Neural cell (in vitro differentiated cells): ENCODE results near the gene STAT3. TPM values are rescaled to one million over a fixed set of nuclear protein-coding genes. Genes with fewer than 3 reads are reported as not detected.

ENCODE experiments used
- H2AFZ ChIP-seq: fragments of 200-600, 300-800 bp; sonication (generic), shearing (Covaris generic); 2 replicates; pipeline ENCODE4 v1.6.0; 2014; ENCODE audit warnings: low read depth, mild to moderate bottlenecking, antibody characterized with exemption, low read length, moderate library complexity
- H3F3A ChIP-seq: fragments of 200-600 bp; shearing (Covaris generic); 2 replicates; pipeline ENCODE4 v1.6.1; 2016; ENCODE audit warnings: mild to moderate bottlenecking, moderate library complexity, mixed read lengths, antibody characterized with exemption, low read length; ENCODE audit not compliant: insufficient read depth, poor library complexity, severe bottlenecking
- H3K27ac ChIP-seq: fragments of 200-600, 300-800 bp; sonication (generic), shearing (Covaris generic); 2 replicates; pipeline ENCODE4 v1.5.1; 2014; ENCODE audit warnings: mild to moderate bottlenecking, low read length, moderate library complexity
- H3K27me3 ChIP-seq: fragments of 300-800, 200-600 bp; sonication (generic), shearing (Covaris generic); 2 replicates; pipeline ENCODE4 v1.6.0; 2014; ENCODE audit warnings: mild to moderate bottlenecking, low read depth, low read length, moderate library complexity; ENCODE audit not compliant: insufficient read depth
- H3K36me3 ChIP-seq: fragments of 300-800, 200-600 bp; sonication (generic), shearing (Covaris generic); 2 replicates; pipeline ENCODE4 v1.5.1; 2014; ENCODE audit warnings: mild to moderate bottlenecking, antibody characterized with exemption, low read length, moderate library complexity; ENCODE audit not compliant: insufficient read depth
- H3K4me2 ChIP-seq: fragments of 300-800, 200-600 bp; sonication (generic), shearing (Covaris generic); 2 replicates; pipeline ENCODE4 v1.6.0; 2014; ENCODE audit warnings: mild to moderate bottlenecking, low read length
- H3K4me3 ChIP-seq: fragments of 300-800, 200-600 bp; sonication (generic), shearing (Covaris generic); 2 replicates; pipeline ENCODE4 v1.5.1; 2014; ENCODE audit warnings: mild to moderate bottlenecking, low read length, moderate library complexity
- H3K79me2 ChIP-seq: fragments of 200-600 bp; shearing (Covaris generic); replicated peaks from 2 replicates; pipeline ENCODE4 v1.6.0; 2014; ENCODE audit warnings: mild to moderate bottlenecking, low read length, moderate library complexity; ENCODE audit not compliant: insufficient read depth
- H3K9ac ChIP-seq: fragments of 300-800, 200-600 bp; sonication (generic), shearing (Covaris generic); 2 replicates; pipeline ENCODE4 v1.6.1; 2016; ENCODE audit warnings: mild to moderate bottlenecking, low read length, mixed read lengths
- H3K9me2 ChIP-seq: fragments of 200-600 bp; shearing (Covaris generic); 2 replicates; pipeline ENCODE4 v1.6.1; 2016; ENCODE audit warnings: mild to moderate bottlenecking, low read length, mixed read lengths; ENCODE audit not compliant: insufficient read depth
- H3K9me3 ChIP-seq: fragments of 200-600, 300-800 bp; sonication (generic), shearing (Covaris generic); 2 replicates; pipeline ENCODE4 v1.6.1; 2016; ENCODE audit warnings: mild to moderate bottlenecking, mixed run types, low read length, moderate library complexity, mixed read lengths
- H4K20me1 ChIP-seq: fragments of 200-600 bp; shearing (Covaris generic); 2 replicates; pipeline ENCODE4 v1.6.1; 2016; ENCODE audit warnings: mild to moderate bottlenecking, mixed run types; ENCODE audit not compliant: insufficient read depth
- EP300 ChIP-seq: fragments of 450-650 bp; conservative IDR thresholded peaks from 2 replicates; pipeline ENCODE4 v1.6.1; 2014; ENCODE audit warnings: antibody characterized with exemption, mild to moderate bottlenecking, moderate library complexity; ENCODE audit not compliant: poor library complexity, severe bottlenecking
- EZH2 ChIP-seq: fragments of 200-600, 300-800 bp; shearing (Covaris generic), sonication (generic); IDR thresholded peaks from 2 replicates; pipeline ENCODE4 v1.6.1; 2014; ENCODE audit warnings: antibody characterized with exemption, low read length, borderline replicate concordance, mild to moderate bottlenecking; ENCODE audit not compliant: insufficient read depth, poor library complexity, severe bottlenecking
- MXI1 ChIP-seq: fragments of 450-650 bp; conservative IDR thresholded peaks from 2 replicates; pipeline ENCODE4 v1.6.1; 2014; ENCODE audit warnings: antibody characterized with exemption, mild to moderate bottlenecking; ENCODE audit not compliant: poor library complexity, severe bottlenecking
- POLR2AphosphoS5 ChIP-seq: IDR thresholded peaks from 2 replicates; pipeline ENCODE4 v1.6.1; 2012
- RAD21 ChIP-seq: fragments of 450-650 bp; conservative IDR thresholded peaks from 2 replicates; pipeline ENCODE4 v1.6.1; 2014; ENCODE audit warnings: antibody characterized with exemption, mild to moderate bottlenecking, moderate library complexity
- SMC3 ChIP-seq: fragments of 450-650 bp; conservative IDR thresholded peaks from 2 replicates; pipeline ENCODE4 v1.6.1; 2014; ENCODE audit warnings: antibody characterized with exemption, mild to moderate bottlenecking, moderate library complexity; ENCODE audit not compliant: poor library complexity
- TAF1 ChIP-seq: IDR thresholded peaks from 2 replicates; pipeline ENCODE4 v1.6.1; 2012; ENCODE audit warnings: low read depth
- polyA plus RNA-seq: library from polyadenylated mRNA; depleted of rRNA; stranded (reverse); fragments of >200 nt; gene quantifications from 2 replicates; pipeline ENCODE4 v1.2.3, GENCODE V29; 2014
- TF ChIP-seq, protein P1 (sequence below): fragments of 450-650 bp; IDR thresholded peaks from 2 replicates; pipeline ENCODE4 v1.5.1; 2014; ENCODE audit warnings: antibody characterized with exemption, mild to moderate bottlenecking, moderate library complexity; ENCODE audit not compliant: poor library complexity, severe bottlenecking
- TF ChIP-seq, protein P2 (sequence below): IDR thresholded peaks from 2 replicates; pipeline ENCODE4 v1.6.1; 2012; ENCODE audit warnings: borderline replicate concordance

Gene STAT3
- polyA plus RNA-seq, 1 donor from 2014 or later, result 24.2 TPM

DNA sequence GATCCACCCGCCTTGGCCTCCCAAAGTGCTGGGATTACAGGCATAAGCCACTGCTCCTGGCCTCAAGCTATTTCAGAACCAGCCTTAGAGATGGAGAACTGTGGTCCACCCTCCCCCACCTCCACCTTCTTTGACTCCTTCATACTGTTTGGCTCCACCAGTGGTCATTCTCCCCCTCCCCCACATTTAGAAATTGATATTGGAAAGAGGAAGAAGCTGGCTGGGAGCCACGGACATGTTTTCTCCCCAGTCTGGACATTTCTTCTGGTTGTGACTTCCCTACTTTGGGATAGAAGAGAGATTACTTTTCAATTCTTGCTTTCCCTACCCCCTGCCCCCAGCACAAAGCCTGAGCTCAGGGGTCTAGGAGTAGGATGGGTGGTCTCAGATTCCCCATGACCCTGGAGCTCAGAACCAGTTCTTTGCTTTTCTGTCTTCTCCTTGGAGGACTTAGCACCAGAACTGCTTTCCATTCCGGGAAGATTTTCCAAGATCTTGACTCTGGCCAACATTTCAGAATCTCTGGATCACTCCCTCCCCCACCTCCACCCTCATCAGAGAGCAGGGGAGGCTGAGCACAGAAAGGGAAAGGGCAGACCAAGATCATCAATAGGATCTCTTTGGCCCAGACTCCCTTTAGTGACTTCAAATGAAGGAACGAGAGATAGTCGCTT is 18.5 kb upstream of the STAT3 start (continued):
- TF ChIP-seq RAD21, result no peak
- no peak for TF ChIP-seq SMC3

DNA sequence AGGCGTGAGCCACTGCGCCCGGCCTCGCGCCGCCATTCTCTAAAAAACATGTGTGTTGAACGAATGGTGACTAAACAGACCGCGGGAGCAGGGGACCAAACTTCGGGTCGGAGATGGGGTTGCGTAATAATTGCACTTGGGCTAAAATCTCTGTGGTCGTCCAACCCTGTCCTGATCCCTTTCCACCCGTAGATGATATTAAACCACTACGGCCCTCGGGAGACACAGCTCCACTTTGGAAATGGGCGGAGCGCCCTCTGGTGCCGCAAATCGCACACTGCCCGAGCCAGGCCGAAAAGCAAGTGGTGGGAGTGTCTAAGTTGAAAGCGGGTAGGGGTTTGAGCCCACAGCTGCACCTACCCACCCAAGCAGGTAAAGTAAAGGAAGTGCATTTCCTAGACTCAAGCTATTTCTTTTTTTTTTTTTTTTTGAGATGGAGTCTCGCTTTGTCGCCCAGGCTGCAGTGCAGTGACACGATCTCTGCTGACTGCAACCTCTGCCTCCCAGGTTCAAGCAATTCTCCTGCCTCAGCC is 17.8 kb upstream of the STAT3 start:
- TF ChIP-seq EZH2 (no peak), EP300 (no peak), SMC3 (peak; percentile 76), POLR2AphosphoS5 (no peak), RAD21 (peak; percentile 71)
- TF ChIP-seq, protein P1, sequence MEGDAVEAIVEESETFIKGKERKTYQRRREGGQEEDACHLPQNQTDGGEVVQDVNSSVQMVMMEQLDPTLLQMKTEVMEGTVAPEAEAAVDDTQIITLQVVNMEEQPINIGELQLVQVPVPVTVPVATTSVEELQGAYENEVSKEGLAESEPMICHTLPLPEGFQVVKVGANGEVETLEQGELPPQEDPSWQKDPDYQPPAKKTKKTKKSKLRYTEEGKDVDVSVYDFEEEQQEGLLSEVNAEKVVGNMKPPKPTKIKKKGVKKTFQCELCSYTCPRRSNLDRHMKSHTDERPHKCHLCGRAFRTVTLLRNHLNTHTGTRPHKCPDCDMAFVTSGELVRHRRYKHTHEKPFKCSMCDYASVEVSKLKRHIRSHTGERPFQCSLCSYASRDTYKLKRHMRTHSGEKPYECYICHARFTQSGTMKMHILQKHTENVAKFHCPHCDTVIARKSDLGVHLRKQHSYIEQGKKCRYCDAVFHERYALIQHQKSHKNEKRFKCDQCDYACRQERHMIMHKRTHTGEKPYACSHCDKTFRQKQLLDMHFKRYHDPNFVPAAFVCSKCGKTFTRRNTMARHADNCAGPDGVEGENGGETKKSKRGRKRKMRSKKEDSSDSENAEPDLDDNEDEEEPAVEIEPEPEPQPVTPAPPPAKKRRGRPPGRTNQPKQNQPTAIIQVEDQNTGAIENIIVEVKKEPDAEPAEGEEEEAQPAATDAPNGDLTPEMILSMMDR, result peak; percentile 65
- TF ChIP-seq, protein P2, sequence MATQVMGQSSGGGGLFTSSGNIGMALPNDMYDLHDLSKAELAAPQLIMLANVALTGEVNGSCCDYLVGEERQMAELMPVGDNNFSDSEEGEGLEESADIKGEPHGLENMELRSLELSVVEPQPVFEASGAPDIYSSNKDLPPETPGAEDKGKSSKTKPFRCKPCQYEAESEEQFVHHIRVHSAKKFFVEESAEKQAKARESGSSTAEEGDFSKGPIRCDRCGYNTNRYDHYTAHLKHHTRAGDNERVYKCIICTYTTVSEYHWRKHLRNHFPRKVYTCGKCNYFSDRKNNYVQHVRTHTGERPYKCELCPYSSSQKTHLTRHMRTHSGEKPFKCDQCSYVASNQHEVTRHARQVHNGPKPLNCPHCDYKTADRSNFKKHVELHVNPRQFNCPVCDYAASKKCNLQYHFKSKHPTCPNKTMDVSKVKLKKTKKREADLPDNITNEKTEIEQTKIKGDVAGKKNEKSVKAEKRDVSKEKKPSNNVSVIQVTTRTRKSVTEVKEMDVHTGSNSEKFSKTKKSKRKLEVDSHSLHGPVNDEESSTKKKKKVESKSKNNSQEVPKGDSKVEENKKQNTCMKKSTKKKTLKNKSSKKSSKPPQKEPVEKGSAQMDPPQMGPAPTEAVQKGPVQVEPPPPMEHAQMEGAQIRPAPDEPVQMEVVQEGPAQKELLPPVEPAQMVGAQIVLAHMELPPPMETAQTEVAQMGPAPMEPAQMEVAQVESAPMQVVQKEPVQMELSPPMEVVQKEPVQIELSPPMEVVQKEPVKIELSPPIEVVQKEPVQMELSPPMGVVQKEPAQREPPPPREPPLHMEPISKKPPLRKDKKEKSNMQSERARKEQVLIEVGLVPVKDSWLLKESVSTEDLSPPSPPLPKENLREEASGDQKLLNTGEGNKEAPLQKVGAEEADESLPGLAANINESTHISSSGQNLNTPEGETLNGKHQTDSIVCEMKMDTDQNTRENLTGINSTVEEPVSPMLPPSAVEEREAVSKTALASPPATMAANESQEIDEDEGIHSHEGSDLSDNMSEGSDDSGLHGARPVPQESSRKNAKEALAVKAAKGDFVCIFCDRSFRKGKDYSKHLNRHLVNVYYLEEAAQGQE, result no peak
- no peak overlapping the region for H2AFZ ChIP-seq
- no peaks in the 10 kb centered on the region for H4K20me1 ChIP-seq
- H3K79me2 ChIP-seq, result no peaks in the 10 kb centered on the region
- no peak overlapping the region for H3K27ac ChIP-seq
- no peak overlapping the region for H3K4me2 ChIP-seq
- H3K9me2 ChIP-seq, result no peaks in the 10 kb centered on the region
- no peaks in the 10 kb centered on the region for H3K27me3 ChIP-seq
- no peak overlapping the region for H3K9ac ChIP-seq
- no peaks in the 10 kb centered on the region for H3K9me3 ChIP-seq
- H3K36me3 ChIP-seq, result no peaks in the 10 kb centered on the region
- no peak overlapping the region for H3K4me3 ChIP-seq
- H3F3A ChIP-seq, result no peaks in the 10 kb centered on the region

DNA sequence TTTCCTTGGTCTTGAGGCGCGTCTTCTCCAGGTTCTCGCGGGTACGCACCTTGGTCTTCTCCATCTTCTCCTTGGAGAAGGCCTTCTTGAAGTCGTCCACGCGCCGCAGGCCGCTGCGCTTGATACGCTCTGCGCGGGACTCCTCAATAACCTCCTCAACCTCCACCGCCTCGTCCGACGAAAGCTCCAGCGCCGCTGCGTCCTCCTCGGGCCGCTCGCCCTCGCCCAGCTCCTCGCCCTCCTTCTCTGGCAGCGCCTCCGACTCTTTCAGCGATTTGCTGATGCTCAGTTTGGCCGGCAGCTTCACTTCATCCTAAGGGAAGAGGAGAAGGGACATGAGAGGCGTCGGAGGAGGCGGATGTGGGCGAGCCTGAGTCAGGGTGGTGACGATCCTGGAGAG is 16.8 kb upstream of the STAT3 start:
- no peak overlapping the region for H3K27ac ChIP-seq
- H3K4me3 ChIP-seq, result no peak overlapping the region
- H3K27me3 ChIP-seq, result no peaks in the 10 kb centered on the region
- H4K20me1 ChIP-seq, result no peaks in the 10 kb centered on the region
- no peak overlapping the region for H3K4me2 ChIP-seq
- no peaks in the 10 kb centered on the region for H3K36me3 ChIP-seq
- no peaks in the 10 kb centered on the region for H3F3A ChIP-seq
- no peak overlapping the region for H3K9ac ChIP-seq
- H3K9me3 ChIP-seq, result no peaks in the 10 kb centered on the region
- no peaks in the 10 kb centered on the region for H3K79me2 ChIP-seq
- TF ChIP-seq MXI1 (no peak), RAD21 (no peak), EZH2 (no peak), EP300 (no peak), SMC3 (no peak), POLR2AphosphoS5 (no peak), TAF1 (no peak)
- TF ChIP-seq, protein P2, result no peak
- TF ChIP-seq, protein P1, result no peak
- H3K9me2 ChIP-seq, result no peaks in the 10 kb centered on the region
- no peak overlapping the region for H2AFZ ChIP-seq
